ENCODE data around the gene MLLT1. TPM values are rescaled to one million over a fixed set of nuclear protein-coding genes. Genes with fewer than 3 reads are reported as not detected.

MLLT1 gene
- total RNA-seq, 1 experiment from 2014 or later, result 54.9 TPM

GRCh38 chr19:6241680-6242377, 37.9 kb downstream of the MLLT1 start:
- Mint-ChIP-seq H3K27me3 (ENCODE audit: low read depth) (no peaks in the 10 kb centered on the region), H3K4me1 (peaks cover 13 to 26% of the 10 kb centered on the region in 2 experiments), H3K27ac (peak overlapping the region in 2 of 3 experiments; percentile 44 to 62; a peak in 1 of 7 replicates), H3K4me3 (no peak overlapping the region), H3K9me3 (peaks cover 8 to 11% of the 10 kb centered on the region in 2 experiments; a peak in 4 of 5 replicates), H3K36me3 (ENCODE audit: insufficient read depth in 1 of 3, low read depth in 3 of 3) (peaks cover 15 to 20% (median 19%) of the 10 kb centered on the region in 3 experiments)
- TF ChIP-seq, protein P1, sequence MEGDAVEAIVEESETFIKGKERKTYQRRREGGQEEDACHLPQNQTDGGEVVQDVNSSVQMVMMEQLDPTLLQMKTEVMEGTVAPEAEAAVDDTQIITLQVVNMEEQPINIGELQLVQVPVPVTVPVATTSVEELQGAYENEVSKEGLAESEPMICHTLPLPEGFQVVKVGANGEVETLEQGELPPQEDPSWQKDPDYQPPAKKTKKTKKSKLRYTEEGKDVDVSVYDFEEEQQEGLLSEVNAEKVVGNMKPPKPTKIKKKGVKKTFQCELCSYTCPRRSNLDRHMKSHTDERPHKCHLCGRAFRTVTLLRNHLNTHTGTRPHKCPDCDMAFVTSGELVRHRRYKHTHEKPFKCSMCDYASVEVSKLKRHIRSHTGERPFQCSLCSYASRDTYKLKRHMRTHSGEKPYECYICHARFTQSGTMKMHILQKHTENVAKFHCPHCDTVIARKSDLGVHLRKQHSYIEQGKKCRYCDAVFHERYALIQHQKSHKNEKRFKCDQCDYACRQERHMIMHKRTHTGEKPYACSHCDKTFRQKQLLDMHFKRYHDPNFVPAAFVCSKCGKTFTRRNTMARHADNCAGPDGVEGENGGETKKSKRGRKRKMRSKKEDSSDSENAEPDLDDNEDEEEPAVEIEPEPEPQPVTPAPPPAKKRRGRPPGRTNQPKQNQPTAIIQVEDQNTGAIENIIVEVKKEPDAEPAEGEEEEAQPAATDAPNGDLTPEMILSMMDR (conservative IDR thresholded peaks at IDR 0.05), result no peak
- Histone ChIP-seq H4K91ac (ENCODE audit: insufficient read length, low read depth, low read length) (no peak overlapping the region), H3K4ac (ENCODE audit: low read depth, low read length) (no peak overlapping the region), H3K27ac (ENCODE audit: insufficient read length, low read depth, low read length) (no peak overlapping the region), H2BK15ac (ENCODE audit: low read depth, low read length) (no peak overlapping the region), H3K23me2 (ENCODE audit: insufficient read length, low read depth, low read length, poor library complexity, severe bottlenecking) (no peaks in the 10 kb centered on the region), H3K56ac (ENCODE audit: insufficient read length, low read depth, low read length) (no peak overlapping the region), H4K5ac (ENCODE audit: insufficient read length, low read depth, low read length) (no peak overlapping the region), H2AK5ac (ENCODE audit: insufficient read length, low read length) (no peak overlapping the region), H2BK5ac (ENCODE audit: insufficient read length, low read length) (no peak overlapping the region), H3K23ac (ENCODE audit: insufficient read length, low read depth, low read length) (no peak overlapping the region), H2BK12ac (ENCODE audit: insufficient read length, low read depth, low read length) (no peak overlapping the region), H2BK120ac (ENCODE audit: low read depth, low read length, poor library complexity, severe bottlenecking) (no peak overlapping the region), H3K9me3 (ENCODE audit: control insufficient read depth, low read depth, low read length) (no peaks in the 10 kb centered on the region), H3K14ac (ENCODE audit: insufficient read depth, low read length) (no peak overlapping the region), H2AFZ (ENCODE audit: low read length) (no peak overlapping the region), H3K79me1 (ENCODE audit: insufficient read depth, low read depth, low read length, poor library complexity, severe bottlenecking) (peaks cover 4% of the 10 kb centered on the region), H3K9ac (ENCODE audit: extremely low read depth, insufficient read length, low read length) (no peak overlapping the region), H4K8ac (replicated peaks; ENCODE audit: insufficient read length, low read depth, low read length) (no peak overlapping the region), H3T11ph (ENCODE audit: low read length) (no peak overlapping the region), H4K20me1 (ENCODE audit: control insufficient read depth, insufficient read depth, insufficient read length) (no peaks in the 10 kb centered on the region), H3K18ac (ENCODE audit: insufficient read length, low read depth, low read length) (no peak overlapping the region), H3K79me2 (ENCODE audit: insufficient read depth, low read length) (peaks cover 4% of the 10 kb centered on the region; the same call in 1 of the 2 replicates), H3K4me1 (ENCODE audit: insufficient read depth, low read length) (0 out of 2 replicates have a peak, but pooled peaks cover 2% of the 10 kb centered on the region), H3K27me3 (ENCODE audit: insufficient read depth, low read length) (no peaks in the 10 kb centered on the region), H2BK20ac (ENCODE audit: low read depth, low read length, poor library complexity, severe bottlenecking) (no peak overlapping the region), H3K4me2 (ENCODE audit: insufficient read depth, insufficient read length, low read length) (no peak overlapping the region)
- WGBS (ENCODE audit: extremely low coverage, insufficient read length, low lambda C conversion rate), result no CpG with 5 or more reads among the region's 25 CpGs
- no peak for DNase-seq
